ENCODE measurements around the gene WASL. TPM values are rescaled to one million over a fixed set of nuclear protein-coding genes. Genes with fewer than 3 reads are reported as not detected.

The WASL gene
- total RNA-seq, 6 donors from 2014 or later = 24.1 to 62.2 (median 31.3) TPM

DNA sequence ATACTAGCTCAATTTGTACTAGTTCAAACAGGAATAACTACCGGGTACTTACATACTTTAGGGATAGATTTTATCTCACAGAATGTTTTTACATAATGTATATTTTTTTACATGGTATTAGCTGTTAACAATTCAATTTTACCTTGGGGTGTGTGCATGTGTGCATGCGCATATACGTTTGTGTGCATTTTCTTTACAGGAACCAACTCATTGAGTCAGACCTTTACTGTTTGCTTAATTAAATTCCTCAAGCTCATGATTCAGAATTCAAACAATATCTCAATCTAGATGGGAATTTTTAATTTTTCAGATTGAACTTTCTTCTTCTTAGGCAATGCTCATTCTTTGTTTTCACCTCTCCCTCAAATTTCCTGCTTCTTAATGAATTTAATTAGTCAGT lies 24.7 kb upstream of the WASL start:
- no peak for TF ChIP-seq POLR2A (IDR thresholded peaks at IDR 0.05)
- TF ChIP-seq, protein P1, sequence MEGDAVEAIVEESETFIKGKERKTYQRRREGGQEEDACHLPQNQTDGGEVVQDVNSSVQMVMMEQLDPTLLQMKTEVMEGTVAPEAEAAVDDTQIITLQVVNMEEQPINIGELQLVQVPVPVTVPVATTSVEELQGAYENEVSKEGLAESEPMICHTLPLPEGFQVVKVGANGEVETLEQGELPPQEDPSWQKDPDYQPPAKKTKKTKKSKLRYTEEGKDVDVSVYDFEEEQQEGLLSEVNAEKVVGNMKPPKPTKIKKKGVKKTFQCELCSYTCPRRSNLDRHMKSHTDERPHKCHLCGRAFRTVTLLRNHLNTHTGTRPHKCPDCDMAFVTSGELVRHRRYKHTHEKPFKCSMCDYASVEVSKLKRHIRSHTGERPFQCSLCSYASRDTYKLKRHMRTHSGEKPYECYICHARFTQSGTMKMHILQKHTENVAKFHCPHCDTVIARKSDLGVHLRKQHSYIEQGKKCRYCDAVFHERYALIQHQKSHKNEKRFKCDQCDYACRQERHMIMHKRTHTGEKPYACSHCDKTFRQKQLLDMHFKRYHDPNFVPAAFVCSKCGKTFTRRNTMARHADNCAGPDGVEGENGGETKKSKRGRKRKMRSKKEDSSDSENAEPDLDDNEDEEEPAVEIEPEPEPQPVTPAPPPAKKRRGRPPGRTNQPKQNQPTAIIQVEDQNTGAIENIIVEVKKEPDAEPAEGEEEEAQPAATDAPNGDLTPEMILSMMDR (IDR thresholded peaks at IDR 0.05) = no peak
- no peak for TF ChIP-seq EP300 (IDR thresholded peaks at IDR 0.05)
- TF ChIP-seq POLR2AphosphoS5 (IDR thresholded peaks at IDR 0.05) = no peak
- DNase-seq (no peak), ATAC-seq (ENCODE audit: low FRiP score in 2 of 2) (no peak)
- H3K4me1 ChIP-seq = peaks cover 0 to 6% (median 0%) of the 10 kb centered on the region in 4 donors
- no peaks in the 10 kb centered on the region for H3K9me3 ChIP-seq
- no peaks in the 10 kb centered on the region for H3K36me3 ChIP-seq
- no peak overlapping the region for H3K4me3 ChIP-seq
- H3K27ac ChIP-seq = no peak overlapping the region
- WGBS, 2 donors = 85 to 87% methylated on average over 3 of the region's 3 CpGs
- no peaks in the 10 kb centered on the region for H3K27me3 ChIP-seq

DNA sequence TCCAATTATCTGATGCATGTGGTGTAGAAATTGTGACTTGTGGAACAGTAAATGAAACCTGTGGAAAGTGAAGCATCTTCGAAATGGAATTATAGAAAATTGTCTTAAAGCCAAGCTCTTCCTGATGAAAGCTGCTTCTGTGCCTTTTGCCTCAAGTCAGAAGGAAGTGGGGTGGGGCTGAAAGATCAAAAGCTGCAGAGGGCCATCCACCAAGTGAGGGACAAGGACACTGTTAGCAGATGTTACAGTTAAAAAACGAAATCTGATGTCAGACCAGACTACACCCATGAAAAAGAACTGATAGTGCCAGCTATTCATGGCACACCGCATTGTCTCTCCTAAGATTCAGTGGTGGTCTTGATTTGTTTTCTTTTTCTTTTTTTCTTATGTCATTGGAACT lies 23.8 kb upstream of the WASL start:
- Histone ChIP-seq H3K4me1 (peaks cover 0 to 6% (median 0%) of the 10 kb centered on the region in 4 donors), H3K27me3 (no peaks in the 10 kb centered on the region), H3K36me3 (no peaks in the 10 kb centered on the region), H3K4me3 (no peak overlapping the region), H3K27ac (no peak overlapping the region), H3K9me3 (no peaks in the 10 kb centered on the region)
- no peak for DNase-seq
- no peak for TF ChIP-seq EP300 (IDR thresholded peaks at IDR 0.05)
- TF ChIP-seq POLR2AphosphoS5 (IDR thresholded peaks at IDR 0.05) = no peak
- TF ChIP-seq, protein P1 (IDR thresholded peaks at IDR 0.05) = no peak
- no peak for TF ChIP-seq POLR2A (IDR thresholded peaks at IDR 0.05)
- 84% methylated on average over 3 of the region's 3 CpGs for WGBS, 2 donors
- ATAC-seq (ENCODE audit: low FRiP score in 2 of 2) = no peak

DNA sequence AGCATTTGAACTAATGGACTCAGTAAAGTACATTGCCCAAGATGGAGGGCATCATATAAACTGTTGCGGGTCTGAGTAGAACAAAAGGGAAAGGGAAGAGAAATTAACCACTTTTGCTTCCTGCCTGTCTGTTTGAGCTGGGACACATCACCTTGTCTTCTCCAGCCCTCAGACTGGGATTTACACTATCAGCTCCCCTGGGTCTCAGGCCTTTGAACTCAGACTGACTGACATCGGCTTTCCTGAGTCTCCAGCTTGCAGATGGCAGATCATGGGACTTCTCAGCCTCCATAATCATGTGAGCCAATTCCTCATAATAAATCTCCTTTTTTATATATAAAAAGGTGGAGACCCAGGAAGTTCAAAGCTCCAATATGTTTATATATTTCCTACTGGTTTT lies 23.0 kb upstream of the WASL start:
- TF ChIP-seq, protein P1 (IDR thresholded peaks at IDR 0.05) = no peak
- TF ChIP-seq POLR2AphosphoS5 (IDR thresholded peaks at IDR 0.05) (no peak), EP300 (IDR thresholded peaks at IDR 0.05) (no peak)
- Histone ChIP-seq H3K9me3 (no peaks in the 10 kb centered on the region), H3K27me3 (no peaks in the 10 kb centered on the region), H3K4me1 (peaks cover 0 to 6% (median 0%) of the 10 kb centered on the region in 4 donors), H3K27ac (no peak overlapping the region), H3K36me3 (no peaks in the 10 kb centered on the region), H3K4me3 (no peak overlapping the region)
- ATAC-seq (ENCODE audit: low FRiP score in 2 of 2) = no peak
- 70 to 89% methylated on average over 2 of the region's 2 CpGs for WGBS, 2 donors
- DNase-seq = no peak

DNA sequence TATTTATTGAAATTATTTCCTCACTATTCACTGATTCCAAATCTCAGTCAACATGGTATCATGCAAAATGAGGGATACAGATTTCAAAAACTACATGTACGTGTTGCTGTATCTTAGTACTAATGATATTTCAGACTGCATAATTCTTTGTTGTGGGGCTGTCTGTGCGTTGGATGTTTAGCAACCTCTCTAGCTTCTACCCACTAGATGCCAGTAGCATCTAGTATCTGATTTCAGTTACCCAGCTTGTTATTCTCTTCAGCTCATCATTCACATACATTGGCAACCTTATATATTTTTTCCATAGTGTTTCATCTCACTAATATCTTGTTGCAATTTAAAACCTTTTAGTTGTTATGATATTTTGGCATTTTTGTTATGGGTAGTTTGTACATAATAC lies 22.5 kb upstream of the WASL start:
- 77 to 82% methylated on average over 2 of the region's 2 CpGs for WGBS, 2 donors
- Histone ChIP-seq H3K36me3 (no peaks in the 10 kb centered on the region), H3K27me3 (no peaks in the 10 kb centered on the region), H3K9me3 (no peaks in the 10 kb centered on the region), H3K27ac (no peak overlapping the region), H3K4me3 (no peak overlapping the region), H3K4me1 (peaks cover 0 to 6% (median 0%) of the 10 kb centered on the region in 4 donors)
- DNase-seq = no peak
- no peak for ATAC-seq (ENCODE audit: low FRiP score in 2 of 2)
- TF ChIP-seq POLR2AphosphoS5 (IDR thresholded peaks at IDR 0.05) (no peak), EP300 (IDR thresholded peaks at IDR 0.05) (no peak), POLR2A (IDR thresholded peaks at IDR 0.05) (no peak)
- TF ChIP-seq, protein P1 (IDR thresholded peaks at IDR 0.05) = no peak

DNA sequence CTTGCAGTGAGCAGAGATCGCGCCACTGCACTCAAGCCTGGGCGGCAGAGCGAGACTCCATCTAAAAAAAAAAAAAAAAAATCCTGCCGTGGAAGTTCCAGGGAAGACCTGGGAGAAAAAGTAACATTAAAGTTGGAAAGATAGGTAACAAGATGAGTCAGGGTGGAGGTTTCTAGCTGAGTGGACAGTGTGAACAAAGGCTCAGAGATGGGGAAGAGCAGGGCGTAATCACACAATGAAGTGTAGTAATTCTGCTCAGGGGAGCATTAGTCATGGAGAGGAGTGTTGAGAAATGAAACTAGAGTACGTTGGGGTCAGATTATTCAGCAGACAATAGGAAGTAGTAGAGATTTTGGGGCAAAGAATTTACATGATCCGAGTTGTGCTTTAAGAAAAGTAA lies 21.6 kb upstream of the WASL start:
- 79 to 80% methylated on average over 8 of the region's 8 CpGs for WGBS, 2 donors
- Histone ChIP-seq H3K27ac (no peak overlapping the region), H3K4me3 (no peak overlapping the region), H3K9me3 (no peaks in the 10 kb centered on the region), H3K4me1 (peaks cover 0 to 6% (median 0%) of the 10 kb centered on the region in 4 donors), H3K27me3 (no peaks in the 10 kb centered on the region), H3K36me3 (no peaks in the 10 kb centered on the region)
- TF ChIP-seq EP300 (IDR thresholded peaks at IDR 0.05) = peak in 1 of 4 donors; percentile 40
- no peak for TF ChIP-seq POLR2AphosphoS5 (IDR thresholded peaks at IDR 0.05)
- DNase-seq (peak in 1 of 2 donors; percentile 12), ATAC-seq (ENCODE audit: low FRiP score in 2 of 2) (peak; percentile 57 to 96)
